GM23248 (cell line): ENCODE measurements around the gene AGRN. TPM values are rescaled to one million over a fixed set of nuclear protein-coding genes. Genes with fewer than 3 reads are reported as not detected.

ENCODE experiments used
- DNase-seq: peaks from one replicate; pipeline ENCODE4 v3.0.0-alpha.2; 2015
- H2AFZ ChIP-seq: fragments of 200-600 bp; sonication (generic); 2 replicates; pipeline ENCODE4 v1.6.1; 2016; ENCODE audit warnings: antibody characterized with exemption
- H3F3A ChIP-seq: fragments of 200-600 bp; sonication (generic); 2 replicates; pipeline ENCODE4 v1.6.1; 2016; ENCODE audit warnings: mild to moderate bottlenecking, antibody characterized with exemption, mixed run types; ENCODE audit not compliant: insufficient read depth
- H3K27ac ChIP-seq: fragments of 200-600 bp; sonication (generic); 2 replicates; pipeline ENCODE4 v1.5.1; 2016; ENCODE audit warnings: mild to moderate bottlenecking
- H3K27me3 ChIP-seq: fragments of 200-600 bp; sonication (generic); replicated peaks from 2 replicates; pipeline ENCODE4 v1.6.1; 2016; ENCODE audit warnings: mild to moderate bottlenecking; ENCODE audit not compliant: insufficient read depth
- H3K36me3 ChIP-seq: fragments of 200-600 bp; sonication (generic); 2 replicates; pipeline ENCODE4 v1.6.1; 2016; ENCODE audit warnings: low read depth, mild to moderate bottlenecking
- H3K4me1 ChIP-seq: fragments of 200-600 bp; sonication (generic); 2 replicates; pipeline ENCODE4 v1.6.1; 2016; ENCODE audit warnings: mild to moderate bottlenecking; ENCODE audit not compliant: insufficient read depth
- H3K4me2 ChIP-seq: fragments of 200-600 bp; sonication (generic); one replicate; pipeline ENCODE4 v1.6.1; 2016; ENCODE audit warnings: mild to moderate bottlenecking; ENCODE audit not compliant: unreplicated experiment
- H3K4me3 ChIP-seq: fragments of 200-600 bp; sonication (generic); 2 replicates; pipeline ENCODE4 v1.5.1; 2016; ENCODE audit warnings: mild to moderate bottlenecking
- H3K79me2 ChIP-seq: fragments of 200-600 bp; sonication (generic); 2 replicates; pipeline ENCODE4 v1.6.1; 2016; ENCODE audit warnings: mild to moderate bottlenecking; ENCODE audit not compliant: insufficient read depth
- H3K9ac ChIP-seq: fragments of 200-600 bp; sonication (generic); 2 replicates; pipeline ENCODE4 v1.6.1; 2016; ENCODE audit warnings: mild to moderate bottlenecking
- H3K9me2 ChIP-seq: fragments of 200-600 bp; sonication (generic); 2 replicates; pipeline ENCODE4 v1.6.1; 2016; ENCODE audit warnings: mixed run types, mild to moderate bottlenecking, moderate library complexity; ENCODE audit not compliant: insufficient read depth
- H3K9me3 ChIP-seq: fragments of 200-600 bp; sonication (generic); one replicate; pipeline ENCODE4 v1.6.1; 2017; ENCODE audit warnings: low read depth
- H4K20me1 ChIP-seq: fragments of 200-600 bp; sonication (generic); 2 replicates; pipeline ENCODE4 v1.6.0; 2016; ENCODE audit not compliant: insufficient read depth
- EZH2 ChIP-seq: fragments of 200-600 bp; sonication (generic); IDR thresholded peaks from 2 replicates; pipeline ENCODE4 v1.6.1; 2018; ENCODE audit warnings: antibody characterized with exemption, mild to moderate bottlenecking; ENCODE audit not compliant: insufficient read depth, poor library complexity, severe bottlenecking
- EZH2phosphoT487 ChIP-seq: fragments of 200-600 bp; sonication (generic); IDR thresholded peaks from 2 replicates; pipeline ENCODE4 v1.6.1; 2018; ENCODE audit warnings: antibody characterized with exemption, moderate library complexity, mild to moderate bottlenecking, low read depth; ENCODE audit not compliant: insufficient read depth
- WGBS, 2 experiments: methylation state at CpG; one replicate each; pipeline ENCODE4 v1.1.6; 2015 to 2017; ENCODE audit warnings: low lambda C conversion rate in 2 of 2, low coverage in 1 of 2; ENCODE audit errors: missing lambda C conversion rate in 2 of 2; 5-methylcytosine and 5-hydroxymethylcytosine counted together
- in situ Hi-C: fragments of 300-500 bp; cut with MboI; formaldehyde crosslinking; loops from 2 replicates; pipeline ENCODE4 v1.15.0; 2020
- polyA plus RNA-seq: library from polyadenylated mRNA; unstranded; fragments of >200 nt; fragmentation: Nextera tagmentation; extraction: Ambion mirVana; gene quantifications from 2 replicates; pipeline ENCODE4 v1.2.1, GENCODE V29; 2016
- total RNA-seq: library from RNA; depleted of rRNA; stranded (reverse); fragments of >200 nt; shearing (Covaris generic); gene quantifications from 2 replicates; pipeline ENCODE4 v1.2.3, GENCODE V29; 2014

Gene AGRN
- total and polyA plus RNA-seq, 2 experiments from 2014 or later, result 1.4 to 43.2 TPM

DNA sequence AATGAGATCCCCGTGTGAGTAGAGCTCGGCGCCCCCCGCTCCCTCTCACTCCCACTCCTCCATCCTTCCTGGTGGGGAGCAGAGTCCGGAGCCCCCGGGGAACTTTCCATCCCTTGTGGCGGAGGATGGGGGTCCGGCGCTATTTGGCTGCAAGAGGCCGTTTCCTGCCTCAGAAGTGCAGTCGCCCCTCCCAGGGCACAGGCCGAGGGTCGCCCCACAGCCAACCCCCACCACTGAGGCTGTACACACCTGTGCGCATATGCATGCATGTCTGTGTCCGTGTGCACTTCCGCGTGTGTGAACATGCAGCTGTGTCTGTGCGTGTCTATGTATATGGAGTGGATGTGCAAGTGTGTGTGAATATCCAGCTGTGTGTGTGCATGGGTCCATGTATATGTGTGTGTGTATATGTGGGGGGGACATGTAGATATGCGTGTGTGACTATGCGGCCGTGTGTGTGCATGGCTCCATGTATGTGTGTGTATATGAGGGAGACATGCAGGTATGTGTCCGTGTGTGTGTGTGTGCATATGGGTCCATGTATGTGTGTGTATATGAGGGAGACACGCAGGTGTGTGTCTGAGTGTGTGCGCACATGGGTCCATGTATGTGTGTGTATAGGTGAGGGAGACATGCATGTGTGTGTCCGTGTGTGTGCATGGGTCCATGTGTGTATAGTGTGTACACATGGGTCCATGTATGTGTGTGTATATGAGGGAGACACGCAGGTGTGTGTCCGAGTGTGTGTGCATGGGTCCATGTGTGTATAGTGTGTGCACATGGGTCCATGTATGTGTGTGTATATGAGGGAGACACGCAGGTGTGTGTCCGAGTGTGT is 32.3 kb downstream of the AGRN start:
- in situ Hi-C loops, result no loop called here
- H3K4me3 ChIP-seq, result no peak overlapping the region
- H4K20me1 ChIP-seq, result no peaks in the 10 kb centered on the region
- no peaks in the 10 kb centered on the region for H3K79me2 ChIP-seq
- no peaks in the 10 kb centered on the region for H3K9me3 ChIP-seq
- no peaks in the 10 kb centered on the region for H3F3A ChIP-seq
- no peak for DNase-seq
- no peak overlapping the region for H3K4me2 ChIP-seq
- 93 to 96% methylated on average over 25 to 29 of the region's 29 CpGs for WGBS, 2 experiments
- no peaks in the 10 kb centered on the region for H3K36me3 ChIP-seq
- H3K27me3 ChIP-seq, result no peaks in the 10 kb centered on the region
- no peaks in the 10 kb centered on the region for H3K4me1 ChIP-seq
- H3K9me2 ChIP-seq, result no peaks in the 10 kb centered on the region
- H3K27ac ChIP-seq, result no peak overlapping the region
- TF ChIP-seq EZH2phosphoT487 (no peak), EZH2 (no peak)
- H2AFZ ChIP-seq, result no peak overlapping the region
- no peak overlapping the region for H3K9ac ChIP-seq

DNA sequence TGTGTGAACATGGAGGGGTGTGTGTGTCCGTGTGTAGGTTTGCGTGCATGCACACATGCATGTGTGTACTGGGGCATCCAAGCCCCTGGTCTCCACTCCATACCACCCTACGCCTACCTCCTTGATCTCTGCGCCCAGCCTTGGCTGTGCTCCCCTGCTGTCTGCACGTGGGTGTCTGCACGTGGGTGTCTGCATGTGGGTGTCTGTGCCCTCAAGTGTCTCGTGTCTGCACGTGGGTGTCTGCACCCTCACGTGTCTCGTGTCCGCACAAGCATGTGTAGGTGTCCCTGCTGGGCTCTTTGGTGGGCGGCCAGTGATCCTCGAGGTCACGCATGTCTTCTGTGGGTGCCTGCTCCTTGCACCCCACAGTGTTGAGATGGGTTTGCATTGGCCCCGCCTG is 33.1 kb downstream of the AGRN start:
- in situ Hi-C loops, result no loop called here
- Histone ChIP-seq H3K36me3 (no peaks in the 10 kb centered on the region), H3K27me3 (0 out of 2 replicates have a peak, but pooled peaks cover 1% of the 10 kb centered on the region), H3K9me3 (no peaks in the 10 kb centered on the region), H3K4me2 (no peak overlapping the region), H3K9ac (no peak overlapping the region), H3K27ac (no peak overlapping the region), H3K4me3 (no peak overlapping the region), H3K4me1 (no peaks in the 10 kb centered on the region), H2AFZ (no peak overlapping the region), H3K79me2 (no peaks in the 10 kb centered on the region), H3F3A (no peaks in the 10 kb centered on the region), H4K20me1 (no peaks in the 10 kb centered on the region), H3K9me2 (no peaks in the 10 kb centered on the region)
- WGBS, 2 experiments, result 94 to 96% methylated on average over 9 to 15 of the region's 15 CpGs
- no peak for DNase-seq
- TF ChIP-seq EZH2phosphoT487 (no peak), EZH2 (no peak)

DNA sequence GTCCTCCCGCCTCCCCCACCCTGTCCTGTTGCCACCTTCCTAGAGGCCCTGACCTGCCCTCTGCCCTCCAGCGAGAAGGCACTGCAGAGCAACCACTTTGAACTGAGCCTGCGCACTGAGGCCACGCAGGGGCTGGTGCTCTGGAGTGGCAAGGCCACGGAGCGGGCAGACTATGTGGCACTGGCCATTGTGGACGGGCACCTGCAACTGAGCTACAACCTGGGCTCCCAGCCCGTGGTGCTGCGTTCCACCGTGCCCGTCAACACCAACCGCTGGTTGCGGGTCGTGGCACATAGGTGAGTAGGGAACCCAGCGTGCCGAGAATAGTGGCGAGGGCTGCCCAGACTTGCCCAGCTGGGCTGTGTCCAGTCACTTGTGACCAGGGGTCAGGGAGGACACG is 33.8 kb downstream of the AGRN start:
- TF ChIP-seq EZH2phosphoT487 (no peak), EZH2 (no peak)
- DNase-seq, result no peak
- Histone ChIP-seq H2AFZ (no peak overlapping the region), H4K20me1 (no peaks in the 10 kb centered on the region), H3K36me3 (no peaks in the 10 kb centered on the region), H3K4me1 (no peaks in the 10 kb centered on the region), H3K27ac (no peak overlapping the region), H3K27me3 (0 out of 2 replicates have a peak, but pooled peaks cover 3% of the 10 kb centered on the region), H3K9me3 (no peaks in the 10 kb centered on the region), H3K9me2 (no peaks in the 10 kb centered on the region), H3F3A (no peaks in the 10 kb centered on the region), H3K9ac (no peak overlapping the region), H3K4me3 (no peak overlapping the region), H3K79me2 (no peaks in the 10 kb centered on the region), H3K4me2 (no peak overlapping the region)
- 93 to 95% methylated on average over 16 to 18 of the region's 18 CpGs for WGBS, 2 experiments
- in situ Hi-C loops, result no loop called here

DNA sequence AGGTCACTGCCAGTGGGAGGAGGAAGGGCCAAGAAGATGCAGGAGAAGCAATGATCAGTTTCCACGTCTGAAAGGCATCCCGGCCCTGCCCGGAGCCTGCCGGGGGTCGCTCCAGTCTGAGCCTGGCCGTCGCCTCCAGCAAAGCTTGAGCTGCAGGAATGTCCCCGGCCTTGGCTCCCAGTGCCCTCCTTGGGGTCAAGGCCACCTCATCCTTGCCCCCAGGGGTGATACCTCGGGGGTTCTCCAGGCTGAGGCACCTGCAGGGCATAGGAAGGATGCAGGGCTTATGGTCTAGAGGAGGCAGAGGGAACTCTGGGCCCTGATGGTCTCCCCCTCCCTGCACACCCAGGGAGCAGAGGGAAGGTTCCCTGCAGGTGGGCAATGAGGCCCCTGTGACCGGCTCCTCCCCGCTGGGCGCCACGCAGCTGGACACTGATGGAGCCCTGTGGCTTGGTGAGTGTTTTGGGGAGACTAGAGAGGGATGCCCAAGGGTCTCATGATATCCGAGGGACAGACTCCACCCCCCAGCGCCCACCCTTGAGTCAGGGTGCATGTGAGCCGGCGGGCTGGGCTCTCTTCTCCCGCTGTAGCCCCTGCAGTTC is 34.3 kb downstream of the AGRN start:
- no peak overlapping the region for H2AFZ ChIP-seq
- TF ChIP-seq EZH2, result no peak
- TF ChIP-seq EZH2phosphoT487, result no peak
- H3K27me3 ChIP-seq, result 0 out of 2 replicates have a peak, but pooled peaks cover 3% of the 10 kb centered on the region
- H4K20me1 ChIP-seq, result no peaks in the 10 kb centered on the region
- H3K79me2 ChIP-seq, result no peaks in the 10 kb centered on the region
- no peak overlapping the region for H3K9ac ChIP-seq
- WGBS, 2 experiments, result 95 to 98% methylated on average over 18 of the region's 18 CpGs
- H3K36me3 ChIP-seq, result no peaks in the 10 kb centered on the region
- H3K9me2 ChIP-seq, result no peaks in the 10 kb centered on the region
- no peaks in the 10 kb centered on the region for H3K4me1 ChIP-seq
- no peak overlapping the region for H3K4me3 ChIP-seq
- no peak overlapping the region for H3K27ac ChIP-seq
- no peaks in the 10 kb centered on the region for H3F3A ChIP-seq
- in situ Hi-C loops, result no loop called here
- DNase-seq, result no peak
- H3K4me2 ChIP-seq, result no peak overlapping the region
- no peaks in the 10 kb centered on the region for H3K9me3 ChIP-seq
